Mucosa of descending colon (tissue), 3 donors: ENCODE results near the gene MAVS. TPM values are rescaled to one million over a fixed set of nuclear protein-coding genes. Genes with fewer than 3 reads are reported as not detected.
A peak's percentile ranks its signal among the peaks of the same experiment; 100 is the strongest.
"Not testable (repeated sequence)": the region's sequence is repeated elsewhere in the genome, so short reads cannot be mapped to it uniquely, and the experiment has no call there.

Source experiments
- ATAC-seq: fragments of 200-7000 bp; cut with Tn5 transposase; one replicate; pipeline ENCODE4 v1.9.1; 2020; ENCODE audit warnings: mild to moderate bottlenecking, moderate library complexity
- DNase-seq, 3 donors: peaks; one replicate each; pipeline ENCODE4 v3.0.0-alpha.2; 2020
- H3K36me3 ChIP-seq: fragments of 200-600 bp; one replicate; pipeline ENCODE4 v1.8.0; 2021; ENCODE audit warnings: low read depth, mild to moderate bottlenecking
- H3K4me1 ChIP-seq: fragments of 200-600 bp; one replicate; pipeline ENCODE4 v1.8.0; 2021; ENCODE audit warnings: low read depth, mild to moderate bottlenecking
- H3K4me3 ChIP-seq: fragments of 200-600 bp; one replicate; pipeline ENCODE4 v1.8.0; 2021; ENCODE audit warnings: mild to moderate bottlenecking
- H3K9me3 ChIP-seq: fragments of 200-600 bp; one replicate; pipeline ENCODE4 v1.8.0; 2021; ENCODE audit warnings: mild to moderate bottlenecking
- CTCF ChIP-seq: fragments of 200-600 bp; IDR thresholded peaks from one replicate; pipeline ENCODE4 v1.8.0; 2022; ENCODE audit warnings: antibody characterized with exemption, mild to moderate bottlenecking
- intact Hi-C, 2 donors: fragments of 100-400 bp; cut with DNase I in 1 of 2; cut with micrococcal nuclease in 1 of 2; formaldehyde crosslinking; loops; one replicate each; pipeline versions ENCODE4 v1.11.0 to v1.11.1; 2022; cut with DNase I, micrococcal nuclease
- total RNA-seq, 3 donors: library from RNA; stranded (reverse); fragmentation: NEBNext Ultra II Directional in 2 of 3; extraction: Animal tissue kit (Norgen Biotek cat#: 25700) in 2 of 3; gene quantifications; one replicate each; pipeline versions ENCODE4 v1.2.1 to v1.2.4, GENCODE V29; 2021 to 2023
- donor health status: DM: no; HTN: no; CAD: no; lungs with moderate emphysema.
- donor health status: DM: no; HTN: no; CAD: no.
- donor health status: DM: no; HTN: yes; CAD: no.

Gene MAVS
- total RNA-seq, 3 donors from 2014 or later = 60.7 to 79.5 (median 72.3) TPM

GRCh38 chr20:3828798-3829197, 17.8 kb upstream of the MAVS start:
- no peaks in the 10 kb centered on the region for H3K36me3 ChIP-seq
- H3K4me1 ChIP-seq = no peaks in the 10 kb centered on the region
- no peak overlapping the region for H3K4me3 ChIP-seq
- no peak for TF ChIP-seq CTCF
- DNase-seq = no peak
- ATAC-seq = no peak
- H3K9me3 ChIP-seq = no peaks in the 10 kb centered on the region
- intact Hi-C loops = no loop called here

- H3K36me3 ChIP-seq, H3K4me3 ChIP-seq, H3K4me1 ChIP-seq, intact Hi-C loops, ATAC-seq, H3K9me3 ChIP-seq: not testable (repeated sequence)
- peak in 1 of 3 donors; percentile 2 for DNase-seq
These were observed 16.7 kb upstream of the MAVS start for GRCh38 chr20:3829891-3830290.

GRCh38 chr20:3836132-3836531, 10.5 kb upstream of the MAVS start:
- DNase-seq (no peak), ATAC-seq (no peak)
- H3K9me3 ChIP-seq = no peaks in the 10 kb centered on the region
- intact Hi-C loops = no loop called here
- no peaks in the 10 kb centered on the region for H3K4me1 ChIP-seq
- H3K4me3 ChIP-seq = no peak overlapping the region
- no peak for TF ChIP-seq CTCF
- H3K36me3 ChIP-seq = no peaks in the 10 kb centered on the region

- Histone ChIP-seq H3K4me3 (no peak overlapping the region), H3K4me1 (peaks cover 12% of the 10 kb centered on the region), H3K36me3 (no peaks in the 10 kb centered on the region), H3K9me3 (no peaks in the 10 kb centered on the region)
- DNase-seq (peak in 1 of 3 donors; percentile 18), ATAC-seq (no peak)
- TF ChIP-seq CTCF = no peak
- intact Hi-C loops = no loop called here
These were observed 7.3 kb upstream of the MAVS start for GRCh38 chr20:3839328-3839727.

GRCh38 chr20:3840201-3840600, 6.4 kb upstream of the MAVS start:
- H3K36me3 ChIP-seq, intact Hi-C loops, H3K9me3 ChIP-seq, H3K4me3 ChIP-seq, ATAC-seq: not testable (repeated sequence)
- peaks cover 12% of the 10 kb centered on the region for H3K4me1 ChIP-seq
- DNase-seq = peak in 1 of 3 donors; percentile 15

- peak; percentile 46 for ATAC-seq
- intact Hi-C loops = no loop called here
- DNase-seq = peak in 2 of 3 donors; percentile 38 to 44
- Histone ChIP-seq H3K9me3 (no peaks in the 10 kb centered on the region), H3K36me3 (no peaks in the 10 kb centered on the region), H3K4me3 (no peak overlapping the region), H3K4me1 (peaks cover 21% of the 10 kb centered on the region)
- TF ChIP-seq CTCF = no peak
These were observed 4.2 kb upstream of the MAVS start for GRCh38 chr20:3842348-3842930.

GRCh38 chr20:3843490-3843889, 3.1 kb upstream of the MAVS start:
- intact Hi-C loops = no loop called here
- H3K4me1 ChIP-seq = peaks cover 30% of the 10 kb centered on the region
- no peak overlapping the region for H3K4me3 ChIP-seq
- H3K9me3 ChIP-seq = no peaks in the 10 kb centered on the region
- no peak for ATAC-seq
- no peaks in the 10 kb centered on the region for H3K36me3 ChIP-seq
- DNase-seq = peak in 1 of 3 donors; percentile 47
- TF ChIP-seq CTCF = no peak

GRCh38 chr20:3843990-3844619, 2.5 kb upstream of the MAVS start:
- H3K4me3 ChIP-seq, DNase-seq, ATAC-seq, H3K9me3 ChIP-seq, H3K36me3 ChIP-seq, intact Hi-C loops: not testable (repeated sequence)
- peaks cover 31% of the 10 kb centered on the region for H3K4me1 ChIP-seq
